ENCODE data around the gene STK32C. TPM values are rescaled to one million over a fixed set of nuclear protein-coding genes. Genes with fewer than 3 reads are reported as not detected.
"Not testable (repeated sequence)": the region's sequence is repeated elsewhere in the genome, so short reads cannot be mapped to it uniquely, and the experiment has no call there.

The STK32C gene
- total RNA-seq, 3 donors from 2014 or later = 14.8 to 18.0 (median 15.3) TPM

- ATAC-seq = no peak
- peaks cover 3% of the 10 kb centered on the region for H3K36me3 Mint-ChIP-seq (ENCODE audit: insufficient read depth)
- no peak for DNase-seq
- no peaks in the 10 kb centered on the region for H3K27me3 Mint-ChIP-seq (ENCODE audit: low read depth)
- no peak overlapping the region for H3K4me3 Mint-ChIP-seq
- no peaks in the 10 kb centered on the region for H3K9me3 Mint-ChIP-seq
- peaks cover 7% of the 10 kb centered on the region for H3K4me1 Mint-ChIP-seq (ENCODE audit: low read depth)
These were observed 38.2 kb downstream of the STK32C start for GRCh38 chr10:132269266-132270230.

GRCh38 chr10:132267916-132268315, 39.8 kb downstream of the STK32C start:
- not testable (repeated sequence) for H3K4me3 Mint-ChIP-seq; ATAC-seq; H3K9me3 Mint-ChIP-seq; H3K27me3 Mint-ChIP-seq (ENCODE audit: low read depth); DNase-seq; H3K4me1 Mint-ChIP-seq (ENCODE audit: low read depth); H3K36me3 Mint-ChIP-seq (ENCODE audit: insufficient read depth)

- DNase-seq = no peak
- H3K36me3 Mint-ChIP-seq (ENCODE audit: insufficient read depth) = no peaks in the 10 kb centered on the region
- no peaks in the 10 kb centered on the region for H3K27me3 Mint-ChIP-seq (ENCODE audit: low read depth)
- peaks cover 7% of the 10 kb centered on the region for H3K4me1 Mint-ChIP-seq (ENCODE audit: low read depth)
- no peak overlapping the region for H3K4me3 Mint-ChIP-seq
- no peak for ATAC-seq
- no peaks in the 10 kb centered on the region for H3K9me3 Mint-ChIP-seq
These were observed 41.1 kb downstream of the STK32C start for GRCh38 chr10:132266594-132267161.

GRCh38 chr10:132265890-132266496, 41.8 kb downstream of the STK32C start:
- Mint-ChIP-seq H3K36me3 (ENCODE audit: insufficient read depth) (no peaks in the 10 kb centered on the region), H3K4me3 (no peak overlapping the region), H3K27me3 (ENCODE audit: low read depth) (no peaks in the 10 kb centered on the region), H3K9me3 (no peaks in the 10 kb centered on the region), H3K4me1 (ENCODE audit: low read depth) (peaks cover 7% of the 10 kb centered on the region)
- no peak for DNase-seq
- no peak for ATAC-seq

GRCh38 chr10:132264966-132265889, 42.5 kb downstream of the STK32C start:
- DNase-seq (no peak), ATAC-seq (no peak)
- peaks cover 7% of the 10 kb centered on the region for H3K4me1 Mint-ChIP-seq (ENCODE audit: low read depth)
- H3K4me3 Mint-ChIP-seq = no peak overlapping the region
- H3K36me3 Mint-ChIP-seq (ENCODE audit: insufficient read depth) = no peaks in the 10 kb centered on the region
- H3K27me3 Mint-ChIP-seq (ENCODE audit: low read depth) = no peaks in the 10 kb centered on the region
- H3K9me3 Mint-ChIP-seq = no peaks in the 10 kb centered on the region

- peaks cover 7% of the 10 kb centered on the region for H3K4me1 Mint-ChIP-seq (ENCODE audit: low read depth)
- H3K9me3 Mint-ChIP-seq = no peaks in the 10 kb centered on the region
- no peaks in the 10 kb centered on the region for H3K27me3 Mint-ChIP-seq (ENCODE audit: low read depth)
- no peaks in the 10 kb centered on the region for H3K36me3 Mint-ChIP-seq (ENCODE audit: insufficient read depth)
- DNase-seq (no peak), ATAC-seq (no peak)
- no peak overlapping the region for H3K4me3 Mint-ChIP-seq
These were observed 43.3 kb downstream of the STK32C start for GRCh38 chr10:132264306-132264950.

GRCh38 chr10:132263866-132264265, 43.9 kb downstream of the STK32C start:
- Mint-ChIP-seq H3K4me3 (no peak overlapping the region), H3K9me3 (no peaks in the 10 kb centered on the region), H3K4me1 (ENCODE audit: low read depth) (peaks cover 7% of the 10 kb centered on the region), H3K36me3 (ENCODE audit: insufficient read depth) (no peaks in the 10 kb centered on the region), H3K27me3 (ENCODE audit: low read depth) (no peaks in the 10 kb centered on the region)
- ATAC-seq (no peak), DNase-seq (no peak)

GRCh38 chr10:132259702-132260482, 47.9 kb downstream of the STK32C start:
- peaks cover 1% of the 10 kb centered on the region for H3K4me1 Mint-ChIP-seq (ENCODE audit: low read depth)
- no peaks in the 10 kb centered on the region for H3K9me3 Mint-ChIP-seq
- ATAC-seq = no peak
- no peak overlapping the region for H3K4me3 Mint-ChIP-seq
- DNase-seq = no peak
- H3K27me3 Mint-ChIP-seq (ENCODE audit: low read depth) = no peaks in the 10 kb centered on the region
- no peaks in the 10 kb centered on the region for H3K36me3 Mint-ChIP-seq (ENCODE audit: insufficient read depth)

GRCh38 chr10:132258423-132258822, 49.3 kb downstream of the STK32C start:
- no peak for ATAC-seq
- no peaks in the 10 kb centered on the region for H3K9me3 Mint-ChIP-seq
- no peaks in the 10 kb centered on the region for H3K36me3 Mint-ChIP-seq (ENCODE audit: insufficient read depth)
- no peaks in the 10 kb centered on the region for H3K27me3 Mint-ChIP-seq (ENCODE audit: low read depth)
- H3K4me3 Mint-ChIP-seq = no peak overlapping the region
- peaks cover 2% of the 10 kb centered on the region for H3K4me1 Mint-ChIP-seq (ENCODE audit: low read depth)
- no peak for DNase-seq

GRCh38 chr10:132257907-132258306, 49.8 kb downstream of the STK32C start:
- no peak overlapping the region for H3K4me3 Mint-ChIP-seq
- no peak for ATAC-seq
- no peaks in the 10 kb centered on the region for H3K9me3 Mint-ChIP-seq
- DNase-seq = no peak
- no peaks in the 10 kb centered on the region for H3K27me3 Mint-ChIP-seq (ENCODE audit: low read depth)
- no peaks in the 10 kb centered on the region for H3K36me3 Mint-ChIP-seq (ENCODE audit: insufficient read depth)
- H3K4me1 Mint-ChIP-seq (ENCODE audit: low read depth) = peaks cover 2% of the 10 kb centered on the region

GRCh38 chr10:132257271-132257670, 50.5 kb downstream of the STK32C start:
- Mint-ChIP-seq H3K4me3 (no peak overlapping the region), H3K36me3 (ENCODE audit: insufficient read depth) (no peaks in the 10 kb centered on the region), H3K27me3 (ENCODE audit: low read depth) (no peaks in the 10 kb centered on the region), H3K4me1 (ENCODE audit: low read depth) (peaks cover 2% of the 10 kb centered on the region), H3K9me3 (no peaks in the 10 kb centered on the region)
- peak; percentile 20 for DNase-seq
- peak; percentile 60 to 83 for ATAC-seq

GRCh38 chr10:132256866-132257265, 50.9 kb downstream of the STK32C start:
- Mint-ChIP-seq H3K36me3 (ENCODE audit: insufficient read depth) (no peaks in the 10 kb centered on the region), H3K9me3 (no peaks in the 10 kb centered on the region), H3K4me1 (ENCODE audit: low read depth) (peaks cover 2% of the 10 kb centered on the region), H3K27me3 (ENCODE audit: low read depth) (no peaks in the 10 kb centered on the region), H3K4me3 (no peak overlapping the region)
- ATAC-seq = no peak
- DNase-seq = no peak

Data from activated T-cell treated with anti-CD3 and anti-CD28 coated beads, Interleukin-2, amount 50 U/mL, for 4 hours (primary cell).